GM19372 (cell line): Measurements from ENCODE around the gene ACTR3.
"Not testable (repeated sequence)": the region's sequence is repeated elsewhere in the genome, so short reads cannot be mapped to it uniquely, and the experiment has no call there.

Experiments used
- ATAC-seq: cut with Tn5 transposase; IDR thresholded peaks from one replicate; pipeline ENCODE4 v1.9.1; 2021; ENCODE audit warnings: mild to moderate bottlenecking, low read depth, moderate library complexity; ENCODE audit not compliant: unreplicated experiment

The ACTR3 gene

DNA sequence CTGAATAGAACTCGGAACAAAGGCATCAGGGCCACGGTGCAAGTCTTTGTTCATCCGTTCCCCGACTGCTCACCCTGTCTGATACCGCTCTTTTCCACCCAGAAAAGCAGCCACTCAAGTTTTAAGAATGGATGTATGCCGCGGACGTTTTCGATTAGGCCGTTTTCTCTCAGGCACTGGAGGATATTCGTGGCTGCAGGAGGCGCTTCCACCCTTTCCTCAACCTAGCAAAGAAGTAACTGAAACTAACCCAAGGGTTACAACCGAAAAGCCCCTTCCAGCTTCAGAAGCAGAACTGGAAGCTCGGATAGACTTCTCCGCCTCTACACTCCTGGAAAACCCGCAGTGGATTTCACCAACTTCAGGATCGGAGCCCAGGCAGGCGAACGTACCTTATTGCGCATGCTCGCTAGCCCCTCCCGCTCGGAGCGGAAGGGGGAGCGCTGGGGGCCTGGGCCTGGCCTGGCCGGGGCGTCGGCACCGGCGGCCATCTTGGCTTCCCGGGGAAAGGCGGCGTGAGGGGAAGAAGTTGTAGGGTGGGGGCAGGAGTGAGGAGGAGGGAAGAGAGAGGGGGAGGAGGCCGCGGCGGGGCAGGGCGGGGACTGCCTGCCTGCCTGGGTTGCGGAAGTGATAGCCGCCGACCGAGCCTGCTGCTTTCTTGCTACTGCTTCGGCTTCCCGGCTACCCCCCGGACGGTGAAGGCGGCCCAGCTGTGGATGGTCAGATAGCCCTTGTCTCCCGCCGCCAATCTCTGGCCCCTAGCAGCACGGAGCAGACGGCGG is at the start of gene ACTR3:
Gene ACTR3 (plus strand): TSS at position 619 of the 782 bp plus-strand sequence. CDS start 191 bp downstream, outside the sequence.
- ATAC-seq: peak; percentile 52

DNA sequence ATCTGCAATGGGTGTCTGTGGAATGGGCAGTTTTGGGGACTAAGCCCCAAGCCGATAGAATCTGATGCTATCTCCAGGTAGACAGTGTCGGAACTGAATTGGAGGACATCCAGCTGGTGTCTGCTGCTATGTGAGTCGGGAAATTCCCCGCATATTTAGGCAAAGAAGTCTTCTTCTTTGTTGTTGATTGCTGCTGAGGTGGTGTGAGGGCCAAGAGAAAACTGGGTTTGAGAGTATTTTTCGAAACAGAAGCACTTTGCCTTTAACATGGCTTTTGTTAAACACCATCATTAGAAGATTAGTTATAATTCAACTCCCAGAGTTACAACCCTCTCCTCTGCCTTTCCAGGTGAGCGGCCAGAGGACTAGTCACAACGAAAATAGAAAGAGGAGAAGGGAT is 49.4 kb upstream of the ACTR3 start:
- ATAC-seq: no peak

DNA sequence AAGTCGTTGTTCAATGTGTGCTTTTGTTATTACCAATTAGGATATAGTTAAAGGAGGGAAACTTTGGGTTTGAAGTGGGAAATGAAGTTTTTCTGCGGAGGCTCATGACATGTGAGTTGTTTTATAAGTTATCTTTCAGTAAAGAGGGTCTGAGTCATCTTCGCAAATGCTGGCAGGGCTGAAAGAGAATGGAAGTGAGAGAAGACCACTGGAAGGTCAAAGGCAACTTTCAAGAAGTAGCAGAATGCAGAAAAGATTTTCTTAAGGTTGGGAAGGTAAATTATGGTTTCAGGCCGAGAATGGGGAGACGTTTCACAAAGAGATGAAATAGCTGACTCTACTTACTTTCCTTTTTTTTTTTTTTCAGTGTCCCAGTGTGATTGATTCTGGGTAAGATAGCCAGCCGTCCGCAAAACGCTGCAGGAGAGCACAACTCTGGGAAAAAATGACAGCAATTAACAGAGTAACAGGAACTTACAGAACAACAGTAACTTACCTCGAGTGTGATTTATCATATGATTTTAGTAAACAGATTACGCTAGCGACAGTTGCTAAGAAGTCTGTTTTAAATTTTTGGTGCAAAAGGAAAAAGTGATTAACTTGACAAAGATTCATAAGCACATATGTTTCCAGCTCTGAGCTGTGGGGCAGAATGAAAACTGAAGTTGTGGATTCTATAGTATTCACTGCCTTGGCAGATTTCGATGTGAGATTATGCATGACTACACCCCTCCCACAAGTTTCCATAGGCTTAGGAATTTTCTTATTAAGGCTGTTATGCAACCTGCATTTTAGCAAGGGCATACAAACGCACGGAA is 46.8 kb upstream of the ACTR3 start:
- no peak for ATAC-seq

DNA sequence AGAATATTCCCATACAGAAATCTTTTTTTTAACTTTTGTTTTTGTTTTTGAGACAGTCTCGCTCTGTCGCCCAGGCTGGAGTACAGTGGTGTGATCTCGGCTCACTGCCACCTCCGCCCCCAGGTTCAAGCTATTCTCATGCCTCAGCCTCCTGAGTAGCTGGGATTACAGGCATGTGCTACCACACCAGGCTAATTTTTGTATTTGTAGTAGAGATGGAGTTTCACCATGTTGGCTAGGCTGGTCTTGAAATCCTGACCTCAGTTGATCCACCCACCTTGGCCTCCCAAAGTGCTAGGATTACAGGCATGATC is 46.2 kb upstream of the ACTR3 start:
- not testable (repeated sequence) for ATAC-seq

DNA sequence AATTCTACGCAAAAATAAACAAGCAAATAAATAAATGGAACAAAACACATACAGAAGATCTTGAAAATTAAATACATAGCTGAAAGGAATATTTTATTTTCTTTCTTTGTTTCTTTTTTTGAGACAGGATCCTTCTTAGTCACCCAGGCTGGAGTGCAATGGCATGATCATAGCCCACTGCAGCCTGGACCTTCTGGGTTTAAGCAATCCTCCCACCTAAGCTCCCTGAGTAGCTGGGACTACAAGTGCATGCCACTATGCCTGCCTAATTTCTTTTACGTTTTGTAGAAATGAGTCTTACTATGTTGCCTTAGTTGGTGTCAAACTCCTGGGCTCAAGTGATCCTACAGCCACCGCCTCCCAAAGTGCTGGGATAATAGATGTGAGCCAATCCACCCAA is 44.6 kb upstream of the ACTR3 start:
- no peak for ATAC-seq

DNA sequence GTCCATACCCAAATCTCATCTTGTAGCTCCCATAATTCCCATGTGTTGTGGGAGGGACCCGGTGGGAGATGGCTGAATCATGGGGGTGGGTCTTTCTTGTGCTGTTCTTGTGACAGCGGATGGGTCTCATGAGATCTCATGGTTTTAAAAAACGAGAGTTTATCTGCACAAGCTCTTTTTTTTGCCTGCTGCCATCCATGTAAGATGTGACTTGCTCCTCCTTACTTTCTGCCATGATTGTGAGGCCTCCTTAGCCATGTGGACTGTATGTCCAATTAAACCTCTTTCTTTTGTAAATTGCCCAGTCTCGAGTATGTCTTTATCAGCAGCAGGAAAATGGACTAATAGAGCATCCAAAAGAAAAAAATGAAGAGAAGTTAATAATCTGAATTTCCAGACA is 44.1 kb upstream of the ACTR3 start:
- ATAC-seq: not testable (repeated sequence)

DNA sequence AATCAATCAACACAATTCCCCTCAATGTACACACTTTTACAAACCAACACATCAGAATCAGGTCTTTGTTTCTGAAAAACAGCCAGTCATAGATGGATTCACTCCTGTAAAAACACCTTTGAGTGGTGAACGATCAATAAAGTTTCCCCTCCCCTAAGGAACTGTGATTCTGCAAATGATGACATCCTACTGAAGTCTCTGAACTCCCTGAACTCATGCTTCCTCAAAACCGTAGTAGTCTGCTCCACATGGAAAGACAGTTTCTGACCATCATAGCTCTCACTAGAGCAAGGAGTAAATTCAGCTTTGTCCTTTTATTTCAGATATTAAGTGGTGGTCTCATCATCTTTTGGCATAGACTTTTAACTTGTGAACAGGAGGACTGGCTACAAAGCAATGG is 43.5 kb upstream of the ACTR3 start:
- no peak for ATAC-seq

DNA sequence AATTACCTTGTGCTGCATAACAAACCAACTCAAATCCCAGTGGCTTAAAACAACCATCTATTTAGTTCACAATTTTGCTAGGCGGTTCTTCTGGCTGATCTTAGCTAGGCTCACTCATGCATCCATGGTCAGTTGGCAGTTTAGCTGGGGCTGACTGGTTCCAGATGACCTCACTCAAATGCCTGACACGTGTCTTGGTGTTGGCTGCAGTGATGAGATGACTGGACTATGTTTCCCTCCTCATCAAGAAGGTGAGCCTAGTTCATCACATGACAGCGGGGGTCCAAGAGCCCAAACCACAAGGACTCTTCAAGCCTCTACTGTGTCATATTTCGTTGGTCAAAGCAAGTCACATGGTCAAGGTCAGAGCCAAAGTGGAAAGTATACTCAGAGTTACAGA is 42.7 kb upstream of the ACTR3 start:
- no peak for ATAC-seq

DNA sequence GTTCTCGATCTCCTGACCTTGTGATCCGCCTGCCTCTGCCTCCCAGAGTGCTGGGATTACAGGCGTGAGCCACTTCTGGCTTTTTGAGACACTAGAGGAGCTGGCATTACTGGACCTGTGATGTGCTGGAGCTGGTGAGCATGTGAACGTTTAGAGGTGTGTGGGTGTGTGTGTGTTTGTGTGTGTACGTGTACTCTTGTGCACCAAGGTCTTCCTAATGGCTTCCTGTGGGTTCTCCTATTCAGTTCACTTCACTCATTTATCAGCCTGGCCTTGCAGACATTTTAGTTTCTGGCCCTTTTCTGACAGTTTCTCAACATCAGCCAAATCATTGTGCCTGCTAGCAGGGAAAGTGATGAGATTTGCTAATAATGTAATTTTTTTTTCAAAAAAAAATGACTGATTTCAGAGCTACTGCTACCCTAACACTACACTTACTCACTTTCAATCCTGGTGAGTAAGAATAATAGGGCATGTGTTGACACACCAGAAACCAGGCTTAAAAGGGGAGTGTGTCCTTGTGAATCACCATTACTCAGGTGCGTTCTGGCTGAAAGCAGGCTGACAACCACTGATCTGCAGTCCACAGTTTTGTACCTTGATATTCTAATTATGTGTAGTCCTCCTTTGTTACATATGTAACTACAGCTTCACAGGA is 41.0 kb upstream of the ACTR3 start:
- ATAC-seq: no peak

DNA sequence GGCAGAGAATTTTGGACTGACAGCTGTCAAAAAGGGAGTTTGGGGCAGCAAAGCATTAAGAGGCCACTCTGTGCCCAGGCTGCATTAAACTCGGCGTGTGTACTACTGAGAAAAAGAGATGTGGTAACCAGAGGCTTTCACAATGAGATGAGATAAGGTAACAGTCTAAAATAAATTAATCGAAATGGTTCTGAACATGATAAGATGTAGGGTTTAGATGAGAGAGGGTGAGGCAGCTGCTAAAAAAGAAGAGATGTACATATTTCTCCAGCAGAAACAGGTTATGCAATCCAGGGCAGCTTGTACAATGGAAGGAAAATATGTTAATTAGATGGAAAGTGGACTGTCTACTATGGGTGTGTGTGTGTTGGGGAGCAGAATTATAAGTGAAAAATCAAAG is 39.2 kb upstream of the ACTR3 start:
- ATAC-seq: no peak

DNA sequence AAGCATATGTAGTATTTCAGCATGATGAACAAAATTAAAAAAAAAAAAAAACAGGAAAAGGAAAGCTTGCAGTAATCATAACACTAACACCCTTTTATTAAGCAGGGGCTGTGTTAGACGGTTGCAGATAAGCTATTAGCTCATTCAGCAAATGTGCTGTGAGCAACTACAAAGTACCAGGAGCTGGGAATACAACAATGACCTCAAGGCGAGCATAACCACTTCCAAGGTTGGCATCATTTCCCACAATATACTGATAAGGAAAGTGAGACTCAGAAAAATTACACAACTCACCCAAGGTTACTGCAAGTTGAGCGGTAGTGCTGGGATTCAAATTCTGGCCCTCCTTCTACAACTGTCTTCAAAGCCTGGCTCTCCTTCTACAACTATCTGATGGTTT is 38.2 kb upstream of the ACTR3 start:
- no peak for ATAC-seq

DNA sequence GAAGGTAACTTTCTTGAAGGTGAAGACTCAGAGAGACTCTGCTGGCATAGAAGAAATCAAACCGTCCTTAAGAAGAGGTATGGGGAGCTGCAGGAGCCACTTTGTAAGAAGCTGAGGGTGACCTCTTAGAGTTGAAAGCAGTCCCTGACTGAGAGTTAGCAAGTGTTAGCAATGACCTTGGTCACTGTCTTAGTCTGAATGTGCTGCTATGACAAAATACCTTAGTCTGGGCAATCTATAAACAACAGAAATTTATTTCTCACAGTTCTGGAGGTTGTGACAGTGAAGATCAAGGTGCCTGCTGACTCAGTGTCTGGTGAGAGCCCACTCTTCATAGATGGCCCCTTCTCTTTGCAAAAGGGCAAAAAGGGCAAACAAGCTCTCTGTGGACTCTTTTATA is 35.7 kb upstream of the ACTR3 start:
- ATAC-seq: no peak

DNA sequence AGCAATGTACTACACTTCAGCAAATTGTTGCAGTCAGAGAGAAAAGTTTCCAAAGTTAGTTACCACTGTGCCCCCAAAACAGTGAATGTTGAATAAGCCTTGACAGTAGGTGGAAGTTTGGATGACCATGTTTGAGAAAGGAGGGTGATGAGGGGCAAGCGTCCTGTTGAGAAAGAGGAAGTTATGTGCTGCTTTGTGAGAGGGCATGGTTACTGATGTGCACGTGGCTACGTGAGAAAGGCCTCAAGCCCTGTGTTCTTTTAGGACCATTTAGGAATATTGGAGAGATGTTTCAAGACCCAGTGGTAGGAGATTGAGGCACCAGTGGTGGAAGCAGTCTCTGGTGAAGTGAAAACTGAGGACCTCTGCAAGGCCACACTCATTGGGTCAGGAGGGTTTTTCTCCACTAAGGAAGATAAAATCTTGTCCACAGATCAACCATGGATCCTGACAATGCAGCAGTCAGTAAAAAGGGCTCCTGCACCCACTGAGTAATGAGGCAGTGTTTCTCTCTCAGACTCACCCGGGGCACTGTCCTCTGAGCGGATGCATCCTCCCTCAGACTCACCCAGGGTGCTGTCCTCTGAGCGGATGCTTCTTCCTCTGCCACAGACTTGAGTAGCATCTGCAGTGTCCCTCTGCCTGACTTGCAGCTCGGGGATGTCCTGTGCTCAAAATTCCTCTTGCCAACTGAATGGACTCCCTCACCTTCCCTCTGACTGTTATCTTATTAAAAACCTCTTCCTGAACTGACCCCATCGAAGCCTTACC is 34.7 kb upstream of the ACTR3 start:
- ATAC-seq: no peak

DNA sequence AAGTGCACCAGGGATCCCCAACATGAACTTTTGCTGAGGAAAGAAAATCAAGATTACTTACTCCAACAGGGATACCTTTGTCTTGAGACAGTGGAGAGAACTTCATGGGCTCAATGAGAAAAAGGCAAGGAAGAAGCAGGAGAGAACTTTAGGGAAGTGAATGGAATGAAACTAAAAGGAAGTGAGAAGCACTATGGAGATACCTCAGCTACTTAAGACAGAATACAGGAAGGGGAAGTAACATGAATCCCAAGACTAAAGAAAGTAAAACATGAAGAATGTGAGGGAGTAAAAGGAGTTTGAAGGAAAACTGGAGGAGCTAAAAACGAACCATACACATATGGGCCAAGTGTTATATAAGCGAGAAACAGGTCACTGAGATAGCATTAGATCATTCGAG is 32.4 kb upstream of the ACTR3 start:
- ATAC-seq: no peak

DNA sequence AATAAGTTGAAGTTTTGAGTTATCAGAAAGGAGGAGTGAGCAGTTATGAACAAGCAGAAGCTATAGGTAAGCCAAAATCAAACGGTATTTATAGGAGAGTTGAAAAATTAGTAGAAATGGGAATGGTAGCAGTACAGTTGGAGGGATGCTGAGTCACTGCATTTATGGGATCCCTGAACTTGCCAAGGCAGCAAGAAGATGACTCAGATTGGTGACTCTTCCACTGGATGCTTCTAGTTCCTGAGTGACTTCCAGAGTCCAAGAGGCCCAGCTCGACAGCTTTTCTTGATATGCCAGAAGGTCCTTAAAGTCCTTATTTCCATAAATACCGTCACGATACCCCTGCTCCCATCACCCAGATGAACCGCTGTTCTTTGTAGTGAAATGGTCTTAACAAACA is 31.1 kb upstream of the ACTR3 start:
- no peak for ATAC-seq

DNA sequence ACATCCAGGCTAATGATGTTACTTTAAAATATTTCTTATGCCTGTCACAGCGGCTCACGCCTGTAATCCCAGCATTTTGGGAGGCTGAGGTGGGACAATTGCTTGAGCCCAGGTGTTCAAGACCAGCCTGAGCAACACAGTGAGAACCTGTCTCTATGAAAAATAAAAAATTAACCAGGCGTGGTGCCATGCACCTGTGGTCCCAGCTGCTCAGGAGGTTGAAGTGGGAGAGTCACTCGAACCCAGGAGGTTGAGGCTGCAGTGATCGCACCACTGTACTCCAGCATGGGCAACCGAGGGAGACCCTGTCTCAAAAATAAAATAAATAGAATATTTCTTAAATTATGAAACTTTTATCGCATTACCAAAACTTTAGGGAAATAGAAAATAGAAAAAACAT is 28.1 kb upstream of the ACTR3 start:
- no peak for ATAC-seq

DNA sequence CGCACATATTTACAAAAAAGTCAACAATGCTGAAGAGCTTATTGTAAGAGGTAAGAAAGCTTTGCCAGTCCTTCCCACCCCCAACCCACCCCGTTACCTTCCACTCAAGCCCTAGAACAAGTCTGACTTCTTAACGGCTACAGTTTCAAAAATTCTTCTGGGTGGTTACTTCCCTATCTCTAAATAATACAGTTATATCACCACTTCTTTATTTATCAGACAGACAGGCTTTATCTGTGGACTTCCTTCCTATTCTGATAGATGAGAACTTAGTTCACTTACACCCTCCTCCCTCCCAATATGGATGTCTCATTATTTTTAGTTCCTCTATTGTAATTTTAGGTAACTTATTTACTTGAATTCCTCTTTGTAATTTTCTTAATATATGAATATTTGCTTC is 26.7 kb upstream of the ACTR3 start:
- no peak for ATAC-seq

DNA sequence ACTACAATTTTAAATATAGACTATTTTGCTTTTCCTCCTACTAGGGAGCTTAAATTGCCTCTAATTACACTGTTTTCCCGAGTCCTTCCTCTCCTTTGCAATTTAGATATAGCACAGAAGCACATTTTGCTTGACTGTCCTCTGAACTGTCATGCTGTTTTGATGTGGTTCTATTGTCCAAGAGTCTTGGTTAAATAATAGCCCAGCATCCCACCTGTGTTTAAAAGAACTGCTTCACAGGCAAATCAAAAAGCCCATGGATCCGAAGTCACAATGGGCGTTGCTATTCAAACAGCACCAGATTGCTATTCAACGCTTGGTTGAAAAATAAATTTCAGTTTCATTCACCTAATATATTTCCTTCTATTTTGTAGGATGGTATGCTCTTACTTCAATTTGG is 22.3 kb upstream of the ACTR3 start:
- no peak for ATAC-seq

DNA sequence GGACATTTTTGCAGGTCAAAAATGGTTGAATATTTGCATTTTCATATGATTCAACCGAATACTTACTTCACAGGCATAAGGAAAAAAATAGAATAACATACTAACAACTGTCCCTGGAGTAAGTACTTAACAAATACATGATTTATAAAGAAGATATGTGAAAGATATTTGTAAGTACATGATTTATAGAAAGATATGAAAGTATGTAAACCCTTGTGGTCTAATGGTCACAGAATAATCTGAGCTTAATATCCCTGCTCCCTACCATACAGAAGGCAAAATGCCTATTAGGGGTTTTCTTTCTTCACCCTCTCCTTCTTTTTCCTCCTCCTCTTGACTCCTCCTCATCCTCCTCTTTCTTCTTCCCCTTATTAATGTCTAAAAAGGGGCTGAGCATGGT is 20.6 kb upstream of the ACTR3 start:
- ATAC-seq: no peak

DNA sequence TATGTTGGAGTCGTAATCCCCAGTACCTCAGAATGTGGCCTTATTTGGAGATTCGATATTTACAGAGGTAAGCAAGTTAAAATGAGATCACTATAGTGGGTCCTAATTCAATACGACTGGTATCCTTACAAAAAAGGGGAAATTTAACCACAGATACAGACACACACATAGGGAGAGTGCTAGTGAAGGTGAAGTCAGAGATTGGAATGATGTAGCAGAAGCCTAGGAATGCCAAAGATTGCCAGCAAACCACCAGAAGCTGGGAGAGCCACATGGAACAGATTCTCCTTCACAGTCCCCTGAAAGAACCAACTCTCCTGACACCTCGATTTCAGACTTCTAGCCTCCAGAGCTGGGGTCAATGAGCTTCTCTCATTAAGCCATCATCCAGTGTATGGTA is 17.7 kb upstream of the ACTR3 start:
- ATAC-seq: no peak

DNA sequence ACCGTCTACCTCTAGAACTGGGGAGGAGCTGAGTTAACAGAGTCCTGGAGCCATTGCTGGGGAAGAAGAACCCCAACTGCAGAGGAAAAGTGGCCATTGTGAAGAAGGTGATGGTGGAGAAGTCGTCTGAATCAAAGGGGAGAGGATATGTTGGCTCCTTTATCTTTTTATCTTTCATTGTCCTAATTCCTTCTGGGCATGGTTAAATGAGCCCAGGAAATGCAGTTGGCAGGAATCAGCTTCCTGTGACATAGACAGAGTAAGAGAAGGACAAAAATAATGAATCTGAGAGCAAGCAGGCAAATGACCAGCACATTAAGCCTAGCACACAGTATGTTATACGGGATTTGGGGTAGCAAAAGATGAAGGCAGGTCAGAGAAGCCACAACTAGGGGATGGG is 16.0 kb upstream of the ACTR3 start:
- no peak for ATAC-seq
